HCT116 (cell line): Measurements from ENCODE around the gene PRPF8. TPM values are rescaled to one million over a fixed set of nuclear protein-coding genes. Genes with fewer than 3 reads are reported as not detected.

ENCODE experiments used
- ATF3 ChIP-seq: IDR thresholded peaks from 2 replicates; pipeline ENCODE4 v1.6.1; 2012
- CBX3 ChIP-seq: IDR thresholded peaks from 2 replicates; pipeline ENCODE4 v1.6.1; 2012; ENCODE audit warnings: low read depth
- CEBPB ChIP-seq: IDR thresholded peaks from 2 replicates; pipeline ENCODE4 v1.6.1; 2012; ENCODE audit warnings: low read depth
- EGR1 ChIP-seq: IDR thresholded peaks from 2 replicates; pipeline ENCODE4 v1.6.1; 2012; ENCODE audit warnings: low read depth
- EZH2phosphoT487 ChIP-seq: fragments of 200-600 bp; IDR thresholded peaks from 2 replicates; pipeline ENCODE4 v1.6.1; 2018; ENCODE audit warnings: antibody characterized with exemption, borderline replicate concordance
- FOSL1 ChIP-seq: IDR thresholded peaks from 2 replicates; pipeline ENCODE4 v1.6.1; 2012; ENCODE audit warnings: low read depth
- JUND ChIP-seq: IDR thresholded peaks from 2 replicates; pipeline ENCODE4 v1.6.1; 2012
- MAX ChIP-seq: IDR thresholded peaks from 2 replicates; pipeline ENCODE4 v1.6.1; 2012
- POLR2A ChIP-seq: IDR thresholded peaks from 2 replicates; pipeline ENCODE4 v1.7.0; 2011; ENCODE audit warnings: borderline replicate concordance; ENCODE audit not compliant: insufficient read depth, insufficient read length; ENCODE audit errors: extremely low read depth
- SIN3A ChIP-seq: IDR thresholded peaks from 2 replicates; pipeline ENCODE4 v1.6.1; 2012; ENCODE audit warnings: low read depth
- SP1 ChIP-seq: IDR thresholded peaks from 2 replicates; pipeline ENCODE4 v1.6.1; 2012; ENCODE audit warnings: low read depth
- SRF ChIP-seq: IDR thresholded peaks from 2 replicates; pipeline ENCODE4 v1.6.1; 2012; ENCODE audit warnings: low read depth
- TCF7L2 ChIP-seq: IDR thresholded peaks from 2 replicates; pipeline ENCODE4 v1.7.0; 2011; ENCODE audit warnings: borderline replicate concordance, inconsistent platforms; ENCODE audit not compliant: insufficient read depth, insufficient read length; ENCODE audit errors: extremely low read depth
- ZBTB33 ChIP-seq: IDR thresholded peaks from 2 replicates; pipeline ENCODE4 v1.6.1; 2011; ENCODE audit warnings: mild to moderate bottlenecking, low read length, moderate library complexity; ENCODE audit not compliant: insufficient replicate concordance; ENCODE audit errors: extremely low read depth
- ZFX ChIP-seq: fragments of 450-650 bp; IDR thresholded peaks from 2 replicates; pipeline ENCODE4 v1.6.1; 2017
- total RNA-seq: library from RNA; stranded (reverse); gene quantifications from one replicate; pipeline ENCODE4 v1.2.1, GENCODE V29; 2021; ENCODE audit not compliant: unreplicated experiment

Gene PRPF8
- total RNA-seq, 1 experiment from 2014 or later: 386 TPM

DNA sequence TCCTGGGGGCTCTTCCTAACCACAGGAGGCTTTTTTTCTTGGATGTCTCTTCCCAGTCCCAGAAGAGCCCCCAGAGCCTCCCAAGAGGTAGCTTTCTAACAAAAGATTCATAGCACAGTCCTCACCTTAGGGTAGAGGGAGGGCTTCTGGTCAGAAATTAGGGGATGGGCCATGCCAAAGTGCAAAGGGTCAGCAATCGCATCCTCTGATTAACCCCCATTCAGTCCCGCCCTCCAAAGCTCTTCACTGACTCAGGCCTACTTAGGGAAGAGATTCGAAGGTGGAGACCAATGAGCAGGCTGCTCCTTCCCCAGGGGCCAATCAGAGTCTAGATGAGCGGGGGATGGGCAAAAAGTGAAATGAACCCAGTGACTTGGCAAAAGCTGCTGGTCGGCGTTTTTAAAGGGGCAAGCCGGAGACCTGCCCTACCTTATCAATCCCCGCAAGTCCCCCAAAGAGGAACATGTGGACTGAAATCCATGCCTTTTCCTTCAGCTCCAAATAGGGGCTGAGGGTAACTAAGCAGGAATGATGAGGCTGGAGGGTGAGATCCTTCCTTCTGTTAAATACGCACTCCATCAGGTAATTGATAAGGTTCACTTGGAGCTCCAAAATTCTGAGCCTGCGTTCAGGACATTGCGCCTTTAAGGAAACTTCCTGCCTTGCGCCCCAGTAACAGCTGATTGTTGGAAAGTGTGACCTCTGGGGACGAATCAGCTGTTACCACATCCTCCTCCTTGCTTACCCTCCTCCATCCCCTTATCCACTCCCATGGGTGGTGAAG, 32.4 kb upstream of the PRPF8 start (continued):
- TF ChIP-seq CBX3 (no peak), ZBTB33 (no peak), TCF7L2 (peak; percentile 63), SP1 (peak; percentile 86), FOSL1 (no peak), ATF3 (no peak), SRF (no peak; the same call in 1 of the 2 replicates), EZH2phosphoT487 (no peak), CEBPB (no peak), SIN3A (peak; percentile 86), JUND (no peak; the same call in 1 of the 2 replicates), POLR2A (no peak), ZFX (no peak), EGR1 (no peak), MAX (peak; percentile 90)
